ENCODE results near the gene CD68. TPM values are rescaled to one million over a fixed set of nuclear protein-coding genes. Genes with fewer than 3 reads are reported as not detected.
A peak's percentile ranks its signal among the peaks of the same experiment; 100 is the strongest.
"Not testable (repeated sequence)": the region's sequence is repeated elsewhere in the genome, so short reads cannot be mapped to it uniquely, and the experiment has no call there.

CD68 gene
- total RNA-seq, 1 experiment from 2014 or later, result 56.4 TPM

DNA sequence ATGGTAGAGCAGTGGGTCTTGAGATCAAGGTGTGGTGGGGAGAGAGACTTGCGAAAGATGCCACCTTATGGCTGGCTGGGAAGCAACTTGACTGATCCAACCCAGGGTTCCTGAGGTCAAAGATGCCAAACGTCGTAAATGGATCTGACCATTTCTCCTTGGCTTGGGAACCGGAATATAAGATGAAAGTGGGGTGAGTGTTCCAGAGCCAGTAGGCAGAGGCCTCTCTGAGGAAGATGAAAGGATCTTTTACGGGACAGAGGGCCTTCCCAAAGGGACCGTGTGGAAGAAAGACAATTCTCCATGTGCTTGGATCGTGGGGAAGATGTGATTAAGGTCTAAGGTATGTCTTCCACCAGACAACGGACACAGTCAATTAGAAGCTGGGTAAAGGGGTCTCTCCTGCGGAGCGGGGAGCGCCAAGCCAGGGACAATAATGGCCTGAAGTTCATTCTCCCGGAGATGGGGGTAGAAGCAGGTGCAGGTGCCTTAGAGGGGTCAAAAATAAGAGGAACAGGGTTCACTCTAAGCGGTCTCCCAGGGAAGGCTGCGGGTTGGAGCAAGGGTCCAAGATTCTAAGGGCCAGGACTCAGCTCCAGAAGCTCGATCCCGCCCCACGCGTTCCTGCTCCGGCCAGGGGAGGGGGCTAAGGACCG, 34.5 kb downstream of the CD68 start:
- peak; percentile 37 for DNase-seq (ENCODE audit: low read depth)

DNA sequence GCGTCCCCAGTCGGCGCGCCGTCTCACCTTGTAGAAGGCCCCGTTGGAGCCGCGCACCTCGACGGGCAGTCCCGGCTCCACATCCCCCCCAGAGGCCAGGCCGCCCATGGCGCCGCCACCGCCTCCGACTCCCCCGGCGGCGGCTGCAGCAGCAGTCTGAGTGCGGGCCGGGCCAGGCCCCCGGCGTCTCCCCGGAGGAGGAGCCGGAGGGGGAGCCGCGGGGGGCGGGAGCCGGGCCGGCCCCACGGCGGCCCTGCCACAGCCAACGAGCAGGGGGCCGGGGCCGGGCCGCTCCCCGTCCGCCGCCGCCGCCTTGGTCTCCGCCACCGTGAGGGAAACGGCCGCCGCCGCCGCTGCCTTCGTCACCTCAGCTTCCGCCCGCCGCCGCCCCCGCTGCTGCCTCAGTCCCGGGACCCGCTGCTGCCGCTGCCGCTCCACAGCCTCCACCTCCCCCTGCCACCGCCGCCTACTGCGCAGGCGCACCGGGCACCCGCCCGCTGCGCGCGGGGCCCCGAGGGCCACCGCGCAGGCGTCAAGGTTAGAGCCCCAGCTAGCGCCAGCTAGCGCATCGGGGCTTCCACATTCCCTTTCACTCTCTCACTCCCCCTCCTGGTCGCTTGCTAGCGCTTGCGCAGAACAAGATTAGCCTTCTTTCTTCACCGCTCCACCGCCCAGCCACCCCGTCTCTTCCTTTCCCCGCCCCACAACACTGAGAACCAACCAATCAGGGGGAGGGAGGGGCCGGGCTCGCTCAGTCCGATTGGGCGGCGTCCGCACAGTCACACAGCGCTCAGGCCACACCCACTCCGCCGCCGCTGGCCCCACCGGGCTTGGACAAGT, 35.2 kb downstream of the CD68 start, which contains the start of gene FXR2:
TSS of gene FXR2 (minus strand) at position 473 of the 840 bp plus-strand sequence. CDS start at position 108, 365 bp downstream.
- peak; percentile 100 for DNase-seq (ENCODE audit: low read depth)

DNA sequence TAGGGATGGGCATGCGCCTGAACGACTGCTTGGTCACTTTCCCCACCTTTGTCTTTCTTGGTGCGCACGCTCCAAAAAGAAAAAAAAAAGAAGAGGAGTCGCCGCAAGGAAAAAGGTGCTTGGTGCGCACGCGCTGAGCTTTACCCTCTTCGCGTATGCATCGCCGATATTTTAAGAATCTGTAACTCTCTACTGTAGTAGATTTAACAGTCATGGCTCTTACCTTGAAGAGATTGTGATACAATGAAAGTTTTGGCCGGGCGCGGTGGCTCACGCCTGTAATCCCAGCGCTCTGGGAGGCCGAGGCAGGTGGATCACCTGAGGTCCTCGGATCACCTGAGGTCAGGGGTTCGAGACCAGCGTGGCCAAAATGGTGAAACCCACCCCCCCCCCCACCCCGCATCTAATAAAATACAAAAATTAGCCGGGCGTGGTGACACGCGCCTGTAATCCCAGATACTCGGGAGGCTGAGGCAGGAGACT, 35.9 kb downstream of the CD68 start:
- no peak for DNase-seq (ENCODE audit: low read depth)

DNA sequence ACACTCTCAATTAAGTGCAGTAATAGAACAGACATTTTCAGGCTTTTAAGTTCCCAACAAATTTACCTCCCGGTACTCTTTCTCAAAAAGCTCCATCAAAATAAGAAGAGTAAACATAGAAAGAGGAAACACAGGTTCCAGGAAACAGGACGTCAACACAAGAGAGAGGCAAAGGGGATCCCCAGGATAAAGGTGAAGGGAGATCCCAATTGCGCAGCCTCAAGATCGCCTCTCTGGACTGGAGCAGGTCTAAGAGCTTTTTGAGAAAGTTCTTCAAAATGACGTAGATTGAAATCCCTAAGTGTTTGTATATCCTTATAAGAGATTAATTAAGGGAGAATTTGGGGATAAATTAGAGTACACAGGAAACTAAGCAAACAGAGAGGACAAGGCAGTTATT, 39.2 kb downstream of the CD68 start:
- DNase-seq (ENCODE audit: low read depth), result no peak

GRCh38 chr17:7620835-7621234, 41.4 kb downstream of the CD68 start:
- DNase-seq (ENCODE audit: low read depth), result no peak

DNA sequence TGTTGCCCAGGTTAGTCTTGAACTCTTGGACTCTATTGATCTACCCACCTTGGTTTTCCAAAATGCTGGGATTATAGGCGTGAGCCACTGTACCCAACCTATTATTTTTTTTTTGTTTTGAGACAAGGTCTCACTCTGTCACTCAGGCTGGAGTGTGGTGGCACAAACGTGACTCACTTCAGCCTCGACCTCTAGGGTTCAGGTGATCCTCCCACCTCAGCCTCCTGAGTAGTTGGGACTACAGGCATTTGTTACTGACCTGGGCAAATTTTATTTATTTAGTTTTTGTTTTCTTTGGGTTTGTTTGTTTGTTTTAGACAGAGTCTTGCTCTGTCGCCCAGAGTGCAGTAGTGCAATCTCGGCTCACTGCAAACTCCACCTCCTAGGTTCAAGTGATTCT, 44.2 kb downstream of the CD68 start:
- DNase-seq (ENCODE audit: low read depth), result no peak

DNA sequence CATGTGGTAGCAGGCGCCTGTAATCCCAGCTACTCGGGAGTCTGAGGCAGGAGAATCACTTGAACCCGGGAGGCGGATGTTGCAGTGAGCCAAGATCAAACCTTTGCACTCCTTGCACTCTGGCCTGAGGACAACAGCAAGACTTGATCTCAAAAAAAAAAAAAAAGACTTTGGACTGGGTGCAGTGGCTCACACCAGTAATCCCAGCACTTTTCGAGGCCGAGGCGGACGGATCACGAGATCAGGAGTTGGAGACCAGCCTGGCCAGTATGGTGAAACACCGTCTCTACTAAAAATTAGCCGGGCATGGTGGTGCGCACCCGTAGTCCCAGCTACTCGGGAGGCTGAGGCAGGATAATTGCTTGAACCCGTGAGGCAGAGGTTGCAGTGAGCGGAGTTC, 46.3 kb downstream of the CD68 start:
- DNase-seq (ENCODE audit: low read depth), result not testable (repeated sequence)

DNA sequence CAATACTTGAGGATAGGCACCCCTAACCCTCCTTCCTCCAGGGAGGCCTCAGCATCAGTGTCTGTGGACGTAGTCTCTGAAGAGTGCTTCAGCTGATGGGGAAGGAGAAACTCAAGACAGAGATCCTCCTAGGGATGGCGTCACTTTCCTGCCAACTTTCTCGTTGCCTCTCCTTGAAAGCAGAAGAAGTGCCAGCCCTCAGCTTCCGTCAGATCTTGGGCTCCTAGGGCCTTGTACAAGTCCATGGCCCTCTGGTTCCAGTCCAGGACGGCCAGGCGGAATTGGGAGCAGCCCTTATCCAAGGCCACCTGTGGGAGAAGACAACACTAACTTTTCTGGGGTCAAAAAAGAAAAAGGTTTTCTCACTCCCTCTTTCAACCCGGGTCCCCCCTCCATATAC, 46.9 kb downstream of the CD68 start:
- DNase-seq (ENCODE audit: low read depth), result no peak

- no peak for DNase-seq (ENCODE audit: low read depth)
Observed at GRCh38 chr17:7626956-7627249, 47.5 kb downstream of the CD68 start.

GRCh38 chr17:7627250-7628121, 48.0 kb downstream of the CD68 start, which contains the start of gene SAT2:
Gene SAT2, minus strand, starts transcription at chr17:7627821. Its CDS starts 186 bp downstream, at chr17:7627635.
- peak; percentile 94 for DNase-seq (ENCODE audit: low read depth)

DNA sequence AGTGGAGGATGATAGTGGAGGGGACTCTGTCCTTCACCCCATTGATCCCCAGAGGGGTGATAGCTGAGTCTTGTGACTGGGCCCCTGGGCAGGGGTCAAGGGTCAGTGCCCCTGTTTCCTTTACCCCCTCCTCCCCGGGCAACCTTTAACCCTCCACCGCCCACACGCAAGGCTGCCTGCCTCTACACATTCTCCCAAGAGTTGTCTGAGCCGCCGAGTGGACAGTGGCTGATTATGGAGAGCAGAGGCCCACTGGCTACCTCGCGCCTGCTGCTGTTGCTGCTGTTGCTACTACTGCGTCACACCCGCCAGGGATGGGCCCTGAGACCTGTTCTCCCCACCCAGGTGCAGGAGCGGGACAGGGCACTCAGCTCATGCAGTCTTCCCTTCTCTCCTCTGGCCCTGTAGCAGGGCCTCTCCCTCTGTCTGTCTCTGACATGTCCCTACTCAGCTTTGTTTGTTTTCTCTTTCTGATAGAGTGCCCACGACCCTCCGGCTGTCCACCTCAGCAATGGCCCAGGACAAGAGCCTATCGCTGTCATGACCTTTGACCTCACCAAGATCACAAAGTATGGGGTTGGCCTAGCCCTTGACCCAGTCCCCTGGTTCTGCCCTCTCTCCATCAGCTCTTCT, 50.6 kb downstream of the CD68 start, which contains the start of gene SHBG:
TSS of gene SHBG (plus strand) at position 197 of the 633 bp plus-strand sequence. CDS start at position 235, 38 bp downstream.
- no peak for DNase-seq (ENCODE audit: low read depth)

Other genes starting within 250 kb of the CD68 start
- gene ACAP1, start 243.1 kb upstream of the CD68 start, total RNA-seq (2014; rRNA removed), result 1.5 TPM in 1 of 2 replicates, not detected in the other
- 8.3 and 9.0 TPM in 2 replicates for gene KCTD11, start 227.5 kb upstream of the CD68 start, total RNA-seq (2014; rRNA removed)
- not detected in 2 replicates for gene TMEM95, start 224.5 kb upstream of the CD68 start, total RNA-seq (2014; rRNA removed)
- gene TNK1, start 198.5 kb upstream of the CD68 start, total RNA-seq (2014; rRNA removed), result 0.06 TPM in 1 of 2 replicates, not detected in the other
- 38.1 and 54.4 TPM in 2 replicates for gene PLSCR3, start 185.1 kb upstream of the CD68 start, total RNA-seq (2014; rRNA removed)
- 65.1 and 88.9 TPM in 2 replicates for gene TMEM256, start 175.5 kb upstream of the CD68 start, total RNA-seq (2014; rRNA removed)
- gene NLGN2, start 171.8 kb upstream of the CD68 start, total RNA-seq (2014; rRNA removed), result 7.6 and 8.3 TPM in 2 replicates
- gene SPEM1, start 159.3 kb upstream of the CD68 start, total RNA-seq (2014; rRNA removed), result not detected in 2 replicates
- gene SPEM2, start 154.0 kb upstream of the CD68 start, total RNA-seq (2014; rRNA removed), result not detected in 2 replicates
- gene SPEM3, start 150.8 kb upstream of the CD68 start, total RNA-seq (2014; rRNA removed), result not detected in 2 replicates
- 0.75 and 0.90 TPM in 2 replicates for gene TMEM102, start 144.2 kb upstream of the CD68 start, total RNA-seq (2014; rRNA removed)
- 23.4 and 23.8 TPM in 2 replicates for gene FGF11, start 140.1 kb upstream of the CD68 start, total RNA-seq (2014; rRNA removed)
- gene CHRNB1, start 134.6 kb upstream of the CD68 start, total RNA-seq (2014; rRNA removed), result 51.9 and 60.3 TPM in 2 replicates
- gene ZBTB4, start 100.0 kb upstream of the CD68 start, total RNA-seq (2014; rRNA removed), result 25.3 and 27.8 TPM in 2 replicates
- gene SLC35G6, start 98.2 kb upstream of the CD68 start, total RNA-seq (2014; rRNA removed), result not detected in 2 replicates
- 63.7 and 81.4 TPM in 2 replicates for gene POLR2A, start 95.3 kb upstream of the CD68 start, total RNA-seq (2014; rRNA removed)
- gene TNFSF12, start 30.6 kb upstream of the CD68 start, total RNA-seq (2014; rRNA removed), result 14.8 and 20.7 TPM in 2 replicates
- gene TNFSF13, start 20.9 kb upstream of the CD68 start, total RNA-seq (2014; rRNA removed), result not detected in 2 replicates
- 108 and 131 TPM in 2 replicates for gene SENP3, start 17.7 kb upstream of the CD68 start, total RNA-seq (2014; rRNA removed)
- 371 and 379 TPM in 2 replicates for gene MPDU1, start 4.2 kb downstream of the CD68 start, total RNA-seq (2014; rRNA removed)
- 0.96 and 2.0 TPM in 2 replicates for gene SOX15, start 10.5 kb downstream of the CD68 start, total RNA-seq (2014; rRNA removed)
- 49.4 and 51.8 TPM in 2 replicates for gene FXR2, start 35.3 kb downstream of the CD68 start, total RNA-seq (2014; rRNA removed)
- 37.8 and 48.0 TPM in 2 replicates for gene SAT2, start 48.2 kb downstream of the CD68 start, total RNA-seq (2014; rRNA removed)
- 0.23 TPM in 1 of 2 replicates, not detected in the other for gene SHBG, start 50.5 kb downstream of the CD68 start, total RNA-seq (2014; rRNA removed)
- not detected in 2 replicates for gene ATP1B2, start 71.3 kb downstream of the CD68 start, total RNA-seq (2014; rRNA removed)
- 34.8 and 35.5 TPM in 2 replicates for gene TP53, start 107.9 kb downstream of the CD68 start, total RNA-seq (2014; rRNA removed)
- 18.2 and 20.0 TPM in 2 replicates for gene WRAP53, start 108.8 kb downstream of the CD68 start, total RNA-seq (2014; rRNA removed)
- 0.75 and 0.90 TPM in 2 replicates for gene EFNB3, start 125.6 kb downstream of the CD68 start, total RNA-seq (2014; rRNA removed)
- gene DNAH2, start 138.1 kb downstream of the CD68 start, total RNA-seq (2014; rRNA removed), result not detected in 2 replicates